Left lung (tissue), 10 donors: ENCODE results near the gene C1QL1. TPM values are rescaled to one million over a fixed set of nuclear protein-coding genes. Genes with fewer than 3 reads are reported as not detected.
"Not testable (repeated sequence)": the region's sequence is repeated elsewhere in the genome, so short reads cannot be mapped to it uniquely, and the experiment has no call there.

ENCODE experiments used
- ATAC-seq: fragments of 200-7000 bp; cut with Tn5 transposase; one replicate; pipeline ENCODE4 v1.9.1; 2020; ENCODE audit warnings: moderate library complexity
- DNase-seq, 4 donors: peaks; one replicate each; pipeline ENCODE4 v3.0.0-alpha.2; 2013 to 2020
- H3K27ac ChIP-seq, 2 donors: fragments of 200-600 bp; sonication (generic) in 1 of 2; one replicate each; pipeline versions ENCODE4 v1.5.0 to v1.8.0; 2020 to 2021
- H3K27me3 ChIP-seq, 2 donors: fragments of 200-600 bp; sonication (generic) in 1 of 2; one replicate each; pipeline versions ENCODE4 v1.5.0 to v1.8.0; 2020 to 2021
- H3K36me3 ChIP-seq, 2 donors: fragments of 200-600 bp; sonication (generic) in 1 of 2; one replicate each; pipeline versions ENCODE4 v1.5.0 to v1.8.0; 2020 to 2021
- H3K4me1 ChIP-seq, 2 donors: fragments of 200-600 bp; one replicate each; pipeline ENCODE4 v1.8.0; 2021
- H3K4me3 ChIP-seq, 2 donors: fragments of 200-600 bp; sonication (generic) in 1 of 2; one replicate each; pipeline versions ENCODE4 v1.5.0 to v1.8.0; 2020 to 2021; ENCODE audit warnings: mild to moderate bottlenecking in 1 of 2
- H3K9me3 ChIP-seq, 2 donors: fragments of 200-600 bp; sonication (generic) in 1 of 2; one replicate each; pipeline versions ENCODE4 v1.5.0 to v1.8.0; 2020 to 2021
- intact Hi-C, 2 donors: fragments of 100-400 bp; cut with DNase I; formaldehyde crosslinking; loops; one replicate each; pipeline versions ENCODE4 v1.11.2 to v1.14.2; 2022
- polyA plus RNA-seq, 6 donors: library from polyadenylated mRNA; unstranded; fragments of 120-200 nt; gene quantifications; one replicate each; pipeline ENCODE4 v1.2.1, GENCODE V29; 2013; ENCODE audit not compliant: insufficient read length in 6 of 6
- total RNA-seq, 2 donors: library from RNA; stranded (reverse); fragmentation: NEBNext Ultra II Directional; extraction: Animal tissue kit (Norgen Biotek cat#: 25700); gene quantifications; one replicate each; pipeline ENCODE4 v1.2.1, GENCODE V29; 2021
- TF ChIP-seq, protein P1 (sequence below), 2 donors: fragments of 200-600 bp; sonication (generic) in 1 of 2; IDR thresholded peaks; one replicate each; pipeline versions ENCODE4 v1.5.0 to v1.8.0; 2021; ENCODE audit warnings: antibody characterized with exemption in 2 of 2
- donor health status: DM: no; HTN: yes; CAD: no.
- donor health status: DM: no; HTN: no; CAD: no.

Gene C1QL1
- total and polyA plus RNA-seq, 8 donors = 0.70 to 2.9 (median 2.2) TPM; not detected in 1

DNA sequence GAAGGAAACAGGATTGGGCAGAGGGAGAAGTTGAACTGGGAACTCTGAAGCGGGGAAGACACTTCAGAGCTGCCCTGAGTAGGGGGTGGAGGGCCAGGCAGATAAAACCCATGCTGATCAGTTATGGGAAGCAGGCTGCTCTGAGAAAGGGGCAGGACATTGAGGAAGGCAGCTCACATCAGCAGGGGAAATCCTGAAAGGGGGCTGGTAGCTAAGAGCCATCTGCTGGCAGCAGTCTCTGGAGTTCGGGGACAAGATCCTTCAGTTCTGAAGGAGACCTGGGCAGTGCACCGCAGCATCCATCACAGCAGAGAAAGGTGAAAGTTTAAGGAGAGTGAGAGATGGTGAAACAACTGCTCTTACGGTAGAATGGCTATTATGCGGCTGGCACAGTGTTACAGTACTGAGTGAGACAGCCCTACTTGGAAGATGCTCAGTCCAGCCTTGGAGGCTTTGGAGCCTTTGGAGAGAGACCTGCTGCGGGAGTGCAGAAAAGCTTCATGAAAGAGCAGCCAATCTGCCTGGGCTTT is 15.1 kb downstream of the C1QL1 start:
- Histone ChIP-seq H3K9me3 (no peaks in the 10 kb centered on the region), H3K36me3 (no peaks in the 10 kb centered on the region), H3K27ac (no peak overlapping the region), H3K4me3 (no peak overlapping the region), H3K27me3 (peaks cover 0 to 26% of the 10 kb centered on the region in 2 donors), H3K4me1 (peaks cover 4 to 5% of the 10 kb centered on the region in 2 donors)
- intact Hi-C loops = no loop called here
- TF ChIP-seq, protein P1, sequence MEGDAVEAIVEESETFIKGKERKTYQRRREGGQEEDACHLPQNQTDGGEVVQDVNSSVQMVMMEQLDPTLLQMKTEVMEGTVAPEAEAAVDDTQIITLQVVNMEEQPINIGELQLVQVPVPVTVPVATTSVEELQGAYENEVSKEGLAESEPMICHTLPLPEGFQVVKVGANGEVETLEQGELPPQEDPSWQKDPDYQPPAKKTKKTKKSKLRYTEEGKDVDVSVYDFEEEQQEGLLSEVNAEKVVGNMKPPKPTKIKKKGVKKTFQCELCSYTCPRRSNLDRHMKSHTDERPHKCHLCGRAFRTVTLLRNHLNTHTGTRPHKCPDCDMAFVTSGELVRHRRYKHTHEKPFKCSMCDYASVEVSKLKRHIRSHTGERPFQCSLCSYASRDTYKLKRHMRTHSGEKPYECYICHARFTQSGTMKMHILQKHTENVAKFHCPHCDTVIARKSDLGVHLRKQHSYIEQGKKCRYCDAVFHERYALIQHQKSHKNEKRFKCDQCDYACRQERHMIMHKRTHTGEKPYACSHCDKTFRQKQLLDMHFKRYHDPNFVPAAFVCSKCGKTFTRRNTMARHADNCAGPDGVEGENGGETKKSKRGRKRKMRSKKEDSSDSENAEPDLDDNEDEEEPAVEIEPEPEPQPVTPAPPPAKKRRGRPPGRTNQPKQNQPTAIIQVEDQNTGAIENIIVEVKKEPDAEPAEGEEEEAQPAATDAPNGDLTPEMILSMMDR (IDR thresholded peaks at IDR 0.05) = no peak
- DNase-seq (no peak), ATAC-seq (no peak)

GRCh38 chr17:44948315-44948795 is 19.7 kb downstream of the C1QL1 start:
- no peak for DNase-seq
- Histone ChIP-seq H3K9me3 (no peaks in the 10 kb centered on the region), H3K4me1 (peaks cover 5 to 22% of the 10 kb centered on the region in 2 donors), H3K27ac (peak overlapping the region in 1 of 2 donors; percentile 83), H3K36me3 (no peaks in the 10 kb centered on the region), H3K27me3 (no peaks in the 10 kb centered on the region), H3K4me3 (peak overlapping the region; percentile 55 to 69)
- ATAC-seq = no peak
- TF ChIP-seq, protein P1 (IDR thresholded peaks at IDR 0.05) = no peak
- intact Hi-C loops = no loop called here

DNA sequence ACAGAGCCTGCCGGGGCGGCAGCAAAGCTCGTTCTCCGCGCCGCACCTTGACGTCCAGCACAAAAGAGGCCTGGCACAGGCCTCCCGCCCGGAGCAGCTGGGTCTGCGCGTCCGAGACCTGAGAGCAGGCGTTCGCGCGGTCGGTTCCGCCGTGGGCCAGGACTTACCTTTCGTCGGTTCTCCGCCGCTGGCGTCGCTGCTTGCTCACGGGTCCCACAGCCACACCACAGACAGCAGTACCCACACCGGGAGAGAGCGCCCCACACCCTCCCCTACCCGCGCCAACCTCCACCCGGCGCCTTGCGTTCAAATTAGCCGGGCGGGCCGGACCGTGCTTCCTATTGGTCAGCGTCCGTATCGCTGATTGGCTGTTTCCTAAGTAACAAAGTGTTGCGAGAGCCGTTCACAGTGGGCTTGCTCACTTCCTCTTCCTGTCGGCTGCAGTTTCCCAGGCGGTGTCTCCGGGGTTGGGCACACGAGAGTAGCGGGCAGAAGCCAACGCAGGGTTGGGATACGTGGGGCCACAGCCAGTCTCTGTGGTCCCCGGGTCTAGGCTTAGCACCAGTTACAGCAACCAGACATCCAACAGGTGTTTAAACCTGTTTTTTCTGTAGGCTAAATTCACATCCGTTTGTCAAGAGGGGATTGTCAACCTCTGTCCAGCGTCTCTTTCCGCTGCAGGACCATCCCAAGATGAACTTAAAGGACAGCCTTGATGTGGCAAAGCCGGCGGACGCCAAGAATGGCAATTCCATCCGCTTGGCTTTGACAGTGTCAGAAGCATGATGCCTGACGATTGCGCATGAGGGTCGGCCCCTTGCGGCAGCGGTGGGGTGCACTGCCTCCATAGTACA is 20.4 kb downstream of the C1QL1 start, which contains the start of gene KIF18B:
Gene KIF18B (minus strand): TSS at position 313 of the 854 bp plus-strand sequence. CDS start 11,429 bp downstream, outside the sequence.
- Histone ChIP-seq H3K4me1 (peaks cover 5 to 22% of the 10 kb centered on the region in 2 donors), H3K9me3 (no peaks in the 10 kb centered on the region), H3K27me3 (no peaks in the 10 kb centered on the region), H3K4me3 (peak within 1 kb of the TSS; percentile 55 to 69), H3K27ac (peak within 1 kb of the TSS; percentile 69 to 83), H3K36me3 (no peaks in the 10 kb centered on the region)
- TF ChIP-seq, protein P1 (IDR thresholded peaks at IDR 0.05) = peak in 1 of 2 donors; percentile 9
- intact Hi-C loops = no loop called here
- DNase-seq = peak; percentile 85 to 94 (median 92)
- ATAC-seq = peak; percentile 99

GRCh38 chr17:44945652-44946051 is 22.5 kb downstream of the C1QL1 start:
- H3K4me3 ChIP-seq, H3K9me3 ChIP-seq, H3K27ac ChIP-seq, intact Hi-C loops, H3K36me3 ChIP-seq, H3K27me3 ChIP-seq, DNase-seq, ATAC-seq: not testable (repeated sequence)
- peaks cover 5 to 22% of the 10 kb centered on the region in 2 donors for H3K4me1 ChIP-seq

DNA sequence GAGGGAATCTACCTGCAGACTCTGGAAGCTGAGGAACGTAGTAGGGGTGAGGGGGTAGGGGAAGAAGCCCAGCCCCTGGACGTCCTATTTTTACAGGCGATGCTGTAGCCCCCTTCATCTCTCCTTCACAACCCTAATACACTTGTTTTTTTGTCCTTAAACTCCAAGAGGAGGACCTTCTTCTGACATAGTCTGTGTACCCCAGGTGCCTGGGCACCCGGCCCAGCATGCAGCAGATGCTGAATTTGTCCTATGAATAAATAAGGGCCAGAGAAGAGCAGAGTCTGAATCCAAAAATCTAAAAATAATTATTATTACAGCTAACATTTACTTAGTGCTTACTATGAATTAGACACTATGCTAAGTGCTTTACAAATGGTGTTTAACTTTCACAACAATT is 25.6 kb downstream of the C1QL1 start:
- Histone ChIP-seq H3K27me3 (no peaks in the 10 kb centered on the region), H3K27ac (no peak overlapping the region), H3K9me3 (no peaks in the 10 kb centered on the region), H3K4me1 (peaks cover 0 to 16% of the 10 kb centered on the region in 2 donors), H3K36me3 (peaks cover 0 to 6% of the 10 kb centered on the region in 2 donors), H3K4me3 (no peak overlapping the region)
- intact Hi-C loops = no loop called here
- no peak for DNase-seq
- no peak for ATAC-seq
- TF ChIP-seq, protein P1 (IDR thresholded peaks at IDR 0.05) = no peak
